Activated CD8-positive, alpha-beta T cell treated with anti-CD3 and anti-CD28 coated beads for 36 hours (primary cell): Measurements from ENCODE around the gene ST3GAL6. TPM values are rescaled to one million over a fixed set of nuclear protein-coding genes. Genes with fewer than 3 reads are reported as not detected.

ENCODE experiments used
- ATAC-seq: fragments of 200-7000 bp; cut with Tn5 transposase; one replicate; pipeline ENCODE4 v1.10.0; 2021; ENCODE audit warnings: mild to moderate bottlenecking, moderate library complexity
- CTCF ChIA-PET: fragments of 350-600 bp; sonication (Branson Sonifier 250); formaldehyde crosslinking; loops from one replicate; lab custom pipeline; 2021; ENCODE audit warnings: antibody characterized with exemption; lab: Charles Lee
- POLR2A ChIA-PET: fragments of 350-600 bp; sonication (Branson Sonifier 250); formaldehyde crosslinking; loops from one replicate; lab custom pipeline; 2021; ENCODE audit warnings: antibody characterized with exemption; lab: Charles Lee
- DNase-seq: peaks from one replicate; pipeline ENCODE4 v3.0.0-alpha.2; 2020
- H3K27ac Mint-ChIP-seq: one replicate; pipeline ENCODE4 v1.8.0; 2021; ENCODE audit warnings: mild to moderate bottlenecking, mixed read lengths
- H3K27me3 Mint-ChIP-seq: one replicate; pipeline ENCODE4 v1.8.0; 2021; ENCODE audit warnings: mixed read lengths
- H3K36me3 Mint-ChIP-seq: one replicate; pipeline ENCODE4 v1.8.0; 2021; ENCODE audit warnings: low read depth, mixed read lengths
- H3K4me1 Mint-ChIP-seq: one replicate; pipeline ENCODE4 v1.8.0; 2021; ENCODE audit warnings: low read depth, mixed read lengths
- H3K4me3 Mint-ChIP-seq: one replicate; pipeline ENCODE4 v1.8.0; 2021; ENCODE audit warnings: mild to moderate bottlenecking, moderate library complexity, mixed read lengths
- H3K9me3 Mint-ChIP-seq: one replicate; pipeline ENCODE4 v1.8.0; 2021; ENCODE audit warnings: mixed read lengths
- CTCF ChIP-seq: fragments of 200-600 bp; IDR thresholded peaks from one replicate; pipeline ENCODE4 v1.8.0; 2022; ENCODE audit warnings: antibody characterized with exemption, mild to moderate bottlenecking
- intact Hi-C: fragments of 100-400 bp; cut with micrococcal nuclease; formaldehyde crosslinking; loops from one replicate; pipeline ENCODE4 v1.10.0; 2022
- total RNA-seq, 2 experiments: library from RNA; stranded (reverse); gene quantifications; one replicate each; pipeline ENCODE4 v1.2.3, GENCODE V29; 2021

The ST3GAL6 gene
- total RNA-seq, 2 experiments from 2014 or later, result not detected

GRCh38 chr3:98763819-98764418 lies 779 bp downstream of the ST3GAL6 start:
- TF ChIP-seq CTCF, result no peak
- POLR2A ChIA-PET, result interaction anchor here (0.6 kb wide), 1 partner anchor 15 kb away, joined by 3 read pairs; no protein-coding TSS in a partner anchor
- H3K27me3 Mint-ChIP-seq, result peaks cover 8% of the 10 kb centered on the region
- H3K9me3 Mint-ChIP-seq, result no peaks in the 10 kb centered on the region
- ATAC-seq (no peak), DNase-seq (no peak)
- H3K36me3 Mint-ChIP-seq, result no peaks in the 10 kb centered on the region
- H3K4me3 Mint-ChIP-seq, result no peak overlapping the region
- intact Hi-C loops, result no loop called here
- H3K4me1 Mint-ChIP-seq, result no peaks in the 10 kb centered on the region
- CTCF ChIA-PET, result no interaction called here
- H3K27ac Mint-ChIP-seq, result no peak overlapping the region

- Mint-ChIP-seq H3K4me3 (no peak overlapping the region), H3K27ac (no peak overlapping the region), H3K9me3 (no peaks in the 10 kb centered on the region), H3K4me1 (no peaks in the 10 kb centered on the region), H3K27me3 (peaks cover 6% of the 10 kb centered on the region), H3K36me3 (no peaks in the 10 kb centered on the region)
- ChIA-PET CTCF (no interaction called here), POLR2A (interaction anchor here (0.6 kb wide), 1 partner anchor 16 kb away, joined by 3 read pairs; no protein-coding TSS in a partner anchor)
- intact Hi-C loops, result no loop called here
- DNase-seq (no peak), ATAC-seq (no peak)
- TF ChIP-seq CTCF, result no peak
These were observed 1.3 kb downstream of the ST3GAL6 start for GRCh38 chr3:98764472-98764884.

- no peaks in the 10 kb centered on the region for H3K4me1 Mint-ChIP-seq
- H3K27me3 Mint-ChIP-seq, result peaks cover 8% of the 10 kb centered on the region
- no peak for TF ChIP-seq CTCF
- DNase-seq, result no peak
- ATAC-seq, result no peak
- no peaks in the 10 kb centered on the region for H3K9me3 Mint-ChIP-seq
- no peak overlapping the region for H3K4me3 Mint-ChIP-seq
- H3K36me3 Mint-ChIP-seq, result no peaks in the 10 kb centered on the region
- ChIA-PET POLR2A (no interaction called here), CTCF (no interaction called here)
- intact Hi-C loops, result no loop called here
- H3K27ac Mint-ChIP-seq, result no peak overlapping the region
These were observed 2.6 kb downstream of the ST3GAL6 start for GRCh38 chr3:98765721-98766120.

- Mint-ChIP-seq H3K4me3 (no peak overlapping the region), H3K27me3 (peaks cover 8% of the 10 kb centered on the region), H3K36me3 (no peaks in the 10 kb centered on the region), H3K4me1 (no peaks in the 10 kb centered on the region), H3K9me3 (no peaks in the 10 kb centered on the region), H3K27ac (no peak overlapping the region)
- DNase-seq, result no peak
- no peak for TF ChIP-seq CTCF
- ChIA-PET CTCF (no interaction called here), POLR2A (no interaction called here)
- intact Hi-C loops, result no loop called here
- ATAC-seq, result no peak
These were observed 3.8 kb downstream of the ST3GAL6 start for GRCh38 chr3:98766924-98767323.

GRCh38 chr3:98768961-98769360 lies 5.8 kb downstream of the ST3GAL6 start:
- intact Hi-C loops, result no loop called here
- POLR2A ChIA-PET, result no interaction called here
- peaks cover 8% of the 10 kb centered on the region for H3K27me3 Mint-ChIP-seq
- no peak for DNase-seq
- H3K36me3 Mint-ChIP-seq, result no peaks in the 10 kb centered on the region
- H3K4me1 Mint-ChIP-seq, result no peaks in the 10 kb centered on the region
- H3K27ac Mint-ChIP-seq, result no peak overlapping the region
- no peak for TF ChIP-seq CTCF
- no peak overlapping the region for H3K4me3 Mint-ChIP-seq
- no peak for ATAC-seq
- CTCF ChIA-PET, result no interaction called here
- H3K9me3 Mint-ChIP-seq, result no peaks in the 10 kb centered on the region
